Measurements from ENCODE around the gene DNAJC18.
"Not testable (repeated sequence)": the region's sequence is repeated elsewhere in the genome, so short reads cannot be mapped to it uniquely, and the experiment has no call there.

Gene DNAJC18

GRCh38 chr5:139481580-139482049, 42.3 kb upstream of the DNAJC18 start:
- no peak for DNase-seq
- no CpG with 5 or more reads among the region's 5 CpGs for WGBS (ENCODE audit: extremely low coverage, insufficient coverage, low lambda C conversion rate)
- H3K27me3 ChIP-seq (ENCODE audit: insufficient read depth, low read length, poor library complexity): no peaks in the 10 kb centered on the region

GRCh38 chr5:139481122-139481533, 41.8 kb upstream of the DNAJC18 start:
- no peak overlapping the region for H3K18ac ChIP-seq (ENCODE audit: low read length)

More at GRCh38 chr5:139481580-139482049, 42.3 kb upstream of the DNAJC18 start:
- no peak overlapping the region for H3K4ac ChIP-seq (ENCODE audit: low read depth, low read length)
- no peak overlapping the region for H3K23ac ChIP-seq (ENCODE audit: low read length)
- H2BK15ac ChIP-seq (replicated peaks; ENCODE audit: low read depth): no peak overlapping the region
- H3K56ac ChIP-seq (ENCODE audit: low read length): no peak overlapping the region
- H2BK120ac ChIP-seq (ENCODE audit: low read depth, low read length): no peak overlapping the region
- no peak overlapping the region for H4K8ac ChIP-seq (ENCODE audit: low read depth, low read length)
- H3K18ac ChIP-seq (ENCODE audit: low read length): no peak overlapping the region
- no peaks in the 10 kb centered on the region for H3K4me1 ChIP-seq (ENCODE audit: control insufficient read depth, low read depth, low read length)
- H3K79me1 ChIP-seq (ENCODE audit: low read length): no peaks in the 10 kb centered on the region
- H3K4me2 ChIP-seq (ENCODE audit: low read length): no peak overlapping the region
- no peak overlapping the region for H2BK5ac ChIP-seq (ENCODE audit: low read length)
- H3K79me2 ChIP-seq (ENCODE audit: control insufficient read depth, insufficient read depth, low read length): no peaks in the 10 kb centered on the region
- no peak overlapping the region for H3K4me3 ChIP-seq (ENCODE audit: low read length)
- H3K9ac ChIP-seq (ENCODE audit: low read length): no peak overlapping the region
- no peak overlapping the region for H2AK5ac ChIP-seq (ENCODE audit: low read length)
- H3K36me3 ChIP-seq (ENCODE audit: control insufficient read depth, insufficient read depth, low read length): no peaks in the 10 kb centered on the region
- H3K27ac ChIP-seq (ENCODE audit: low read depth, low read length): no peak overlapping the region
- H4K5ac ChIP-seq (ENCODE audit: low read length): no peak overlapping the region

DNA sequence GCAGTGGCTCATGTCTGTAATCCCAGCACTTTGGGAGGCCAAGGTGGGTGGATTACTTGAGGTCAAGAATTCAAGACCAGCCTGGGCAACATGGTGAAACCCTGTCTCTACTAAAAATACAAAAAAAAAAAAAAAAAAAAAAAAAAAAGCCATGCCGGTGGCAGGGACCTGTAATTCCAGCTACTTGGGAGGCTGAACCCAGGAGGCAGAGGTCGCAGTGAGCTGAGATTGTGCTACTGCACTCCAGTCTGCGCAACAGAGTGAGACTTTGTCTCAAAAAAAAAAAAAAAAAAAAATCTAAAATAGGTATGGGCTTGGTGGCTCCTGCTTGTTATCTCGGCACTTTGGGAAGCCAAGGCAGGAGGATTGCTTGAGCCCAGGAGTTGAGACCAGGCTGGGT, 40.4 kb upstream of the DNAJC18 start:
- not testable (repeated sequence) for H3K4me1 ChIP-seq (ENCODE audit: control insufficient read depth, low read depth, low read length); H4K5ac ChIP-seq (ENCODE audit: low read length); DNase-seq

More at GRCh38 chr5:139481122-139481533, 41.8 kb upstream of the DNAJC18 start:
- Histone ChIP-seq H3K56ac (ENCODE audit: low read length) (peak overlapping the region; percentile 15), H3K79me2 (ENCODE audit: control insufficient read depth, insufficient read depth, low read length) (no peaks in the 10 kb centered on the region), H3K4ac (ENCODE audit: low read depth, low read length) (no peak overlapping the region), H3K27me3 (ENCODE audit: insufficient read depth, low read length, poor library complexity) (no peaks in the 10 kb centered on the region), H3K9ac (ENCODE audit: low read length) (no peak overlapping the region), H3K27ac (ENCODE audit: low read depth, low read length) (no peak overlapping the region), H3K4me1 (ENCODE audit: control insufficient read depth, low read depth, low read length) (no peaks in the 10 kb centered on the region), H3K4me2 (ENCODE audit: low read length) (no peak overlapping the region), H3K79me1 (ENCODE audit: low read length) (no peaks in the 10 kb centered on the region), H3K4me3 (ENCODE audit: low read length) (no peak overlapping the region), H4K8ac (ENCODE audit: low read depth, low read length) (no peak overlapping the region), H3K36me3 (ENCODE audit: control insufficient read depth, insufficient read depth, low read length) (no peaks in the 10 kb centered on the region), H3K23ac (ENCODE audit: low read length) (no peak overlapping the region), H2BK15ac (replicated peaks; ENCODE audit: low read depth) (no peak overlapping the region), H2AK5ac (ENCODE audit: low read length) (no peak overlapping the region), H2BK5ac (ENCODE audit: low read length) (no peak overlapping the region), H2BK120ac (ENCODE audit: low read depth, low read length) (no peak overlapping the region), H4K5ac (ENCODE audit: low read length) (no peak overlapping the region)
- no peak for DNase-seq
- no CpG with 5 or more reads among the region's 12 CpGs for WGBS (ENCODE audit: extremely low coverage, insufficient coverage, low lambda C conversion rate)

DNA sequence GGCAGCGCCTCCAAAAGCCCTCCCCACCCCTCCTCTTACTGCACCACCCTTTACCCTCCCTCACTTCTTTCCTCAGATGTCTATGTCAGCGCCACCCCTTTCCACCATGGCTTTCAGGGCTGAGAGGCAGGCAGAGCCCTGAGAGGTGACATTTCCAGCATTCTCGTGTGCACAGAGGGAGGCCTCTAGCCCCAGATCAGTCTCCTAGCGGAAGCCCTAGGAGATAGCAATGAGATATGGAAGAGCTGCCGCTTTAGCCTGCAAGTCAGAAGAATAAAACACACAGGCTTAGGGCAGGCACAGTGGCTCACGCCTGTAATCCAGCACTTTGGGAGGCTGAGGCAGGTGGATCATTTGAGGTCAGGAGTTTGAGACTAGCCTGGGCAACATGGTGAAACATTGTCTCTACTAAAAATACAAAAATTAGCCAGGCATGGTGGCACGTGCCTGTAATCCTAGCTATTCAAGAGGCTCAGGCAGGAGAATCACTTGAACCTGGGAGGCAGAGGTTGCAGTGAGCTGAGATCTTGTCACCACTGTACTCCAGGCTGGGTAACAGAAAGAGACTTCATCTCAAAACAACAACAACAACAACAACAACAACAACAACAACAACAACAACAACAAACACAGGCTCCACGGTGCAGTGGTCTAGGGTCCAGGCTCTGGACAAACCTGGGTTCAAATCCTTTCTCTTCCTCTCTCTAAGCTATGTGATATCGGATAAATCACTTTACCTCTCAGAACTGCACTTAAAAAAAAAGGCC, 39.5 kb upstream of the DNAJC18 start:
- not testable (repeated sequence) for H3K4me3 ChIP-seq (ENCODE audit: low read length); H2AK5ac ChIP-seq (ENCODE audit: low read length); H3K27ac ChIP-seq (ENCODE audit: low read depth, low read length); H3K27me3 ChIP-seq (ENCODE audit: insufficient read depth, low read length, poor library complexity); H4K5ac ChIP-seq (ENCODE audit: low read length); H4K8ac ChIP-seq (ENCODE audit: low read depth, low read length); H3K4me1 ChIP-seq (ENCODE audit: control insufficient read depth, low read depth, low read length); H3K18ac ChIP-seq (ENCODE audit: low read length); H3K4ac ChIP-seq (ENCODE audit: low read depth, low read length); H2BK120ac ChIP-seq (ENCODE audit: low read depth, low read length); H3K4me2 ChIP-seq (ENCODE audit: low read length); H3K23ac ChIP-seq (ENCODE audit: low read length); H2BK5ac ChIP-seq (ENCODE audit: low read length); H3K79me1 ChIP-seq (ENCODE audit: low read length); H3K56ac ChIP-seq (ENCODE audit: low read length); H3K79me2 ChIP-seq (ENCODE audit: control insufficient read depth, insufficient read depth, low read length); H3K9ac ChIP-seq (ENCODE audit: low read length); H2BK15ac ChIP-seq (replicated peaks; ENCODE audit: low read depth); H3K36me3 ChIP-seq (ENCODE audit: control insufficient read depth, insufficient read depth, low read length)
- peak; percentile 69 for DNase-seq
- WGBS (ENCODE audit: extremely low coverage, insufficient coverage, low lambda C conversion rate): no CpG with 5 or more reads among the region's 9 CpGs

More for the DNA sequence above, 40.4 kb upstream of the DNAJC18 start:
- H2AK5ac ChIP-seq (ENCODE audit: low read length); H3K79me2 ChIP-seq (ENCODE audit: control insufficient read depth, insufficient read depth, low read length); H3K4me2 ChIP-seq (ENCODE audit: low read length); H2BK120ac ChIP-seq (ENCODE audit: low read depth, low read length); H2BK15ac ChIP-seq (replicated peaks; ENCODE audit: low read depth); H3K9ac ChIP-seq (ENCODE audit: low read length); H3K4ac ChIP-seq (ENCODE audit: low read depth, low read length); H3K4me3 ChIP-seq (ENCODE audit: low read length); H3K79me1 ChIP-seq (ENCODE audit: low read length); H3K56ac ChIP-seq (ENCODE audit: low read length); H4K8ac ChIP-seq (ENCODE audit: low read depth, low read length); H3K23ac ChIP-seq (ENCODE audit: low read length); H3K27me3 ChIP-seq (ENCODE audit: insufficient read depth, low read length, poor library complexity); H3K18ac ChIP-seq (ENCODE audit: low read length); H3K27ac ChIP-seq (ENCODE audit: low read depth, low read length); H2BK5ac ChIP-seq (ENCODE audit: low read length); H3K36me3 ChIP-seq (ENCODE audit: control insufficient read depth, insufficient read depth, low read length): not testable (repeated sequence)
- WGBS (ENCODE audit: extremely low coverage, insufficient coverage, low lambda C conversion rate): no CpG with 5 or more reads among the region's 4 CpGs

GRCh38 chr5:139475865-139476617, 36.7 kb upstream of the DNAJC18 start:
- Histone ChIP-seq H3K36me3 (ENCODE audit: control insufficient read depth, insufficient read depth, low read length) (no peaks in the 10 kb centered on the region), H3K27ac (ENCODE audit: low read depth, low read length) (no peak overlapping the region), H3K4me3 (ENCODE audit: low read length) (no peak overlapping the region), H4K5ac (ENCODE audit: low read length) (no peak overlapping the region), H3K4me1 (ENCODE audit: control insufficient read depth, low read depth, low read length) (peaks cover 8% of the 10 kb centered on the region), H3K18ac (ENCODE audit: low read length) (no peak overlapping the region), H3K27me3 (ENCODE audit: insufficient read depth, low read length, poor library complexity) (no peaks in the 10 kb centered on the region), H3K79me1 (ENCODE audit: low read length) (no peaks in the 10 kb centered on the region), H4K8ac (ENCODE audit: low read depth, low read length) (no peak overlapping the region), H3K9ac (ENCODE audit: low read length) (no peak overlapping the region), H3K4me2 (ENCODE audit: low read length) (no peak overlapping the region), H2BK120ac (ENCODE audit: low read depth, low read length) (no peak overlapping the region), H3K79me2 (ENCODE audit: control insufficient read depth, insufficient read depth, low read length) (no peaks in the 10 kb centered on the region), H3K56ac (ENCODE audit: low read length) (no peak overlapping the region), H2BK15ac (replicated peaks; ENCODE audit: low read depth) (no peak overlapping the region), H2BK5ac (ENCODE audit: low read length) (no peak overlapping the region), H3K23ac (ENCODE audit: low read length) (no peak overlapping the region), H2AK5ac (ENCODE audit: low read length) (no peak overlapping the region), H3K4ac (ENCODE audit: low read depth, low read length) (no peak overlapping the region)
- no CpG with 5 or more reads among the region's 13 CpGs for WGBS (ENCODE audit: extremely low coverage, insufficient coverage, low lambda C conversion rate)
- DNase-seq: no peak
